ENCODE data around the gene ABCC11.

Gene ABCC11

GRCh38 chr16:48247311-48247710 is at the start of gene ABCC11:
TSS of gene ABCC11 (minus strand) at chr16:48247539. CDS start at chr16:48231921, 15,618 bp downstream.
- DNase-seq (ENCODE audit: low spot score): no peak

GRCh38 chr16:48295488-48296281 is 48.3 kb upstream of the ABCC11 start:
- DNase-seq (ENCODE audit: low spot score): no peak

GRCh38 chr16:48294724-48295123 is 47.4 kb upstream of the ABCC11 start:
- DNase-seq (ENCODE audit: low spot score): no peak

- DNase-seq (ENCODE audit: low spot score): no peak
Measured at GRCh38 chr16:48292452-48292851, 45.1 kb upstream of the ABCC11 start.

- no peak for DNase-seq (ENCODE audit: low spot score)
Measured at GRCh38 chr16:48291754-48292153, 44.4 kb upstream of the ABCC11 start.

GRCh38 chr16:48291303-48291702 is 44.0 kb upstream of the ABCC11 start:
- no peak for DNase-seq (ENCODE audit: low spot score)

GRCh38 chr16:48287239-48287638 is 39.9 kb upstream of the ABCC11 start:
- DNase-seq (ENCODE audit: low spot score): no peak

- DNase-seq (ENCODE audit: low spot score): no peak
Measured at GRCh38 chr16:48284772-48285409, 37.6 kb upstream of the ABCC11 start.

- DNase-seq (ENCODE audit: low spot score): no peak
Measured at GRCh38 chr16:48282636-48283263, 35.4 kb upstream of the ABCC11 start.

- no peak for DNase-seq (ENCODE audit: low spot score)
Measured at GRCh38 chr16:48280546-48280945, 33.2 kb upstream of the ABCC11 start.

GRCh38 chr16:48279199-48279598 is 31.9 kb upstream of the ABCC11 start:
- no peak for DNase-seq (ENCODE audit: low spot score)

GRCh38 chr16:48277158-48277557 is 29.8 kb upstream of the ABCC11 start:
- no peak for DNase-seq (ENCODE audit: low spot score)

GRCh38 chr16:48276102-48276501 is 28.8 kb upstream of the ABCC11 start:
- DNase-seq (ENCODE audit: low spot score): no peak

- no peak for DNase-seq (ENCODE audit: low spot score)
Measured at GRCh38 chr16:48274476-48274875, 27.1 kb upstream of the ABCC11 start.

- no peak for DNase-seq (ENCODE audit: low spot score)
Measured at GRCh38 chr16:48272837-48273421, 25.6 kb upstream of the ABCC11 start.

GRCh38 chr16:48271728-48272127 is 24.4 kb upstream of the ABCC11 start:
- no peak for DNase-seq (ENCODE audit: low spot score)

- DNase-seq (ENCODE audit: low spot score): no peak
Measured at GRCh38 chr16:48269011-48269410, 21.7 kb upstream of the ABCC11 start.

GRCh38 chr16:48262631-48263030 is 15.3 kb upstream of the ABCC11 start:
- no peak for DNase-seq (ENCODE audit: low spot score)

- no peak for DNase-seq (ENCODE audit: low spot score)
Measured at GRCh38 chr16:48261569-48261968, 14.2 kb upstream of the ABCC11 start.

- no peak for DNase-seq (ENCODE audit: low spot score)
Measured at GRCh38 chr16:48256579-48257177, 9.3 kb upstream of the ABCC11 start.

- no peak for DNase-seq (ENCODE audit: low spot score)
Measured at GRCh38 chr16:48252013-48252412, 4.7 kb upstream of the ABCC11 start.

- DNase-seq (ENCODE audit: low spot score): no peak
Measured at GRCh38 chr16:48250520-48251278, 3.4 kb upstream of the ABCC11 start.
